Measurements from ENCODE around the gene PKD1L1.

PKD1L1 gene

GRCh38 chr7:47912332-47912731 lies 35.9 kb downstream of the PKD1L1 start:
- Mint-ChIP-seq H3K4me1 (ENCODE audit: low read depth) (no peaks in the 10 kb centered on the region), H3K4me3 (no peak overlapping the region), H3K9me3 (no peaks in the 10 kb centered on the region), H3K27me3 (peaks cover 3% of the 10 kb centered on the region), H3K27ac (no peak overlapping the region), H3K36me3 (ENCODE audit: low read depth) (no peaks in the 10 kb centered on the region)
- DNase-seq = no peak

- Mint-ChIP-seq H3K36me3 (ENCODE audit: low read depth) (no peaks in the 10 kb centered on the region), H3K9me3 (no peaks in the 10 kb centered on the region), H3K4me3 (no peak overlapping the region), H3K4me1 (ENCODE audit: low read depth) (no peaks in the 10 kb centered on the region), H3K27me3 (no peaks in the 10 kb centered on the region), H3K27ac (no peak overlapping the region)
- DNase-seq = no peak
Observed at GRCh38 chr7:47908720-47909119, 39.5 kb downstream of the PKD1L1 start.

GRCh38 chr7:47907981-47908616 lies 40.2 kb downstream of the PKD1L1 start:
- H3K27me3 Mint-ChIP-seq = no peaks in the 10 kb centered on the region

GRCh38 chr7:47906883-47907282 lies 41.4 kb downstream of the PKD1L1 start:
- H3K27me3 Mint-ChIP-seq = no peaks in the 10 kb centered on the region
- no peak for DNase-seq
- H3K4me1 Mint-ChIP-seq (ENCODE audit: low read depth) = no peaks in the 10 kb centered on the region
- H3K9me3 Mint-ChIP-seq = no peaks in the 10 kb centered on the region
- no peaks in the 10 kb centered on the region for H3K36me3 Mint-ChIP-seq (ENCODE audit: low read depth)
- H3K4me3 Mint-ChIP-seq = no peak overlapping the region
- H3K27ac Mint-ChIP-seq = no peak overlapping the region

More at GRCh38 chr7:47907981-47908616, 40.2 kb downstream of the PKD1L1 start:
- H3K27ac Mint-ChIP-seq = no peak overlapping the region
- H3K36me3 Mint-ChIP-seq (ENCODE audit: low read depth) = no peaks in the 10 kb centered on the region
- no peak for DNase-seq
- no peaks in the 10 kb centered on the region for H3K9me3 Mint-ChIP-seq
- H3K4me3 Mint-ChIP-seq = no peak overlapping the region
- H3K4me1 Mint-ChIP-seq (ENCODE audit: low read depth) = no peaks in the 10 kb centered on the region

GRCh38 chr7:47905076-47905920 lies 43.0 kb downstream of the PKD1L1 start:
- Mint-ChIP-seq H3K4me3 (no peak overlapping the region), H3K27ac (no peak overlapping the region), H3K27me3 (no peaks in the 10 kb centered on the region), H3K36me3 (ENCODE audit: low read depth) (no peaks in the 10 kb centered on the region), H3K4me1 (ENCODE audit: low read depth) (no peaks in the 10 kb centered on the region), H3K9me3 (no peaks in the 10 kb centered on the region)
- no peak for DNase-seq

GRCh38 chr7:47902013-47902412 lies 46.3 kb downstream of the PKD1L1 start:
- Mint-ChIP-seq H3K36me3 (ENCODE audit: low read depth) (no peaks in the 10 kb centered on the region), H3K4me1 (ENCODE audit: low read depth) (no peaks in the 10 kb centered on the region), H3K4me3 (no peak overlapping the region), H3K9me3 (no peaks in the 10 kb centered on the region), H3K27ac (no peak overlapping the region), H3K27me3 (no peaks in the 10 kb centered on the region)
- DNase-seq = no peak

GRCh38 chr7:47901542-47901941 lies 46.7 kb downstream of the PKD1L1 start:
- Mint-ChIP-seq H3K27ac (no peak overlapping the region), H3K4me1 (ENCODE audit: low read depth) (no peaks in the 10 kb centered on the region), H3K36me3 (ENCODE audit: low read depth) (no peaks in the 10 kb centered on the region), H3K9me3 (no peaks in the 10 kb centered on the region), H3K4me3 (no peak overlapping the region), H3K27me3 (no peaks in the 10 kb centered on the region)
- no peak for DNase-seq

- Mint-ChIP-seq H3K36me3 (ENCODE audit: low read depth) (no peaks in the 10 kb centered on the region), H3K27ac (no peak overlapping the region)
Observed at GRCh38 chr7:47897831-47898230, 50.4 kb downstream of the PKD1L1 start.

GRCh38 chr7:47896809-47897423 lies 51.4 kb downstream of the PKD1L1 start:
- H3K27me3 Mint-ChIP-seq = no peaks in the 10 kb centered on the region

More at GRCh38 chr7:47897831-47898230, 50.4 kb downstream of the PKD1L1 start:
- Mint-ChIP-seq H3K4me3 (no peak overlapping the region), H3K4me1 (ENCODE audit: low read depth) (no peaks in the 10 kb centered on the region), H3K9me3 (no peaks in the 10 kb centered on the region), H3K27me3 (no peaks in the 10 kb centered on the region)
- DNase-seq = no peak

GRCh38 chr7:47895026-47895425 lies 53.2 kb downstream of the PKD1L1 start:
- no peak overlapping the region for H3K27ac Mint-ChIP-seq

More at GRCh38 chr7:47896809-47897423, 51.4 kb downstream of the PKD1L1 start:
- Mint-ChIP-seq H3K36me3 (ENCODE audit: low read depth) (no peaks in the 10 kb centered on the region), H3K9me3 (no peaks in the 10 kb centered on the region), H3K4me1 (ENCODE audit: low read depth) (no peaks in the 10 kb centered on the region), H3K4me3 (no peak overlapping the region), H3K27ac (no peak overlapping the region)
- no peak for DNase-seq

GRCh38 chr7:47893721-47894365 lies 54.4 kb downstream of the PKD1L1 start:
- H3K27me3 Mint-ChIP-seq = no peaks in the 10 kb centered on the region
- no peaks in the 10 kb centered on the region for H3K9me3 Mint-ChIP-seq
- no peak overlapping the region for H3K4me3 Mint-ChIP-seq
- no peak for DNase-seq
- no peak overlapping the region for H3K27ac Mint-ChIP-seq
- H3K36me3 Mint-ChIP-seq (ENCODE audit: low read depth) = no peaks in the 10 kb centered on the region
- no peaks in the 10 kb centered on the region for H3K4me1 Mint-ChIP-seq (ENCODE audit: low read depth)

More at GRCh38 chr7:47895026-47895425, 53.2 kb downstream of the PKD1L1 start:
- H3K4me1 Mint-ChIP-seq (ENCODE audit: low read depth) = no peaks in the 10 kb centered on the region
- H3K36me3 Mint-ChIP-seq (ENCODE audit: low read depth) = no peaks in the 10 kb centered on the region
- DNase-seq = no peak
- H3K27me3 Mint-ChIP-seq = no peaks in the 10 kb centered on the region
- H3K4me3 Mint-ChIP-seq = no peak overlapping the region
- H3K9me3 Mint-ChIP-seq = no peaks in the 10 kb centered on the region

- no peaks in the 10 kb centered on the region for H3K27me3 Mint-ChIP-seq
- no peak for DNase-seq
- no peak overlapping the region for H3K4me3 Mint-ChIP-seq
- H3K27ac Mint-ChIP-seq = no peak overlapping the region
- no peaks in the 10 kb centered on the region for H3K9me3 Mint-ChIP-seq
- H3K4me1 Mint-ChIP-seq (ENCODE audit: low read depth) = no peaks in the 10 kb centered on the region
- H3K36me3 Mint-ChIP-seq (ENCODE audit: low read depth) = no peaks in the 10 kb centered on the region
Observed at GRCh38 chr7:47893238-47893637, 55.0 kb downstream of the PKD1L1 start.

- Mint-ChIP-seq H3K36me3 (ENCODE audit: low read depth) (no peaks in the 10 kb centered on the region), H3K4me1 (ENCODE audit: low read depth) (no peaks in the 10 kb centered on the region), H3K27me3 (no peaks in the 10 kb centered on the region), H3K27ac (no peak overlapping the region), H3K9me3 (no peaks in the 10 kb centered on the region), H3K4me3 (no peak overlapping the region)
- no peak for DNase-seq
Observed at GRCh38 chr7:47890606-47891005, 57.7 kb downstream of the PKD1L1 start.

GRCh38 chr7:47890125-47890524 lies 58.1 kb downstream of the PKD1L1 start:
- H3K4me3 Mint-ChIP-seq = no peak overlapping the region
- H3K4me1 Mint-ChIP-seq (ENCODE audit: low read depth) = peaks cover 2% of the 10 kb centered on the region
- H3K27me3 Mint-ChIP-seq = no peaks in the 10 kb centered on the region
- no peaks in the 10 kb centered on the region for H3K36me3 Mint-ChIP-seq (ENCODE audit: low read depth)
- DNase-seq = no peak
- no peaks in the 10 kb centered on the region for H3K9me3 Mint-ChIP-seq
- no peak overlapping the region for H3K27ac Mint-ChIP-seq
